SW480 (cell line): ENCODE measurements around the gene AGBL4.

Experiments used
- DNase-seq: peaks from one replicate; pipeline ENCODE4 v3.0.0-alpha.2; 2016; ENCODE audit warnings: low spot score

AGBL4 gene

GRCh38 chr1:48940962-48941732, 1082.6 kb downstream of the AGBL4 start:
- DNase-seq = no peak

- no peak for DNase-seq
Measured at GRCh38 chr1:48940354-48940753, 1083.4 kb downstream of the AGBL4 start.

GRCh38 chr1:48939828-48940227, 1083.9 kb downstream of the AGBL4 start:
- no peak for DNase-seq

GRCh38 chr1:48939042-48939441, 1084.7 kb downstream of the AGBL4 start:
- no peak for DNase-seq

- DNase-seq = no peak
Measured at GRCh38 chr1:48937732-48938131, 1086.0 kb downstream of the AGBL4 start.

GRCh38 chr1:48936436-48936835, 1087.3 kb downstream of the AGBL4 start:
- DNase-seq = no peak

GRCh38 chr1:48932366-48932765, 1091.4 kb downstream of the AGBL4 start:
- no peak for DNase-seq

- DNase-seq = peak; percentile 45
Measured at GRCh38 chr1:48931506-48932192, 1092.1 kb downstream of the AGBL4 start.

GRCh38 chr1:48930011-48930410, 1093.7 kb downstream of the AGBL4 start:
- no peak for DNase-seq

GRCh38 chr1:48924099-48924498, 1099.7 kb downstream of the AGBL4 start:
- DNase-seq = no peak

GRCh38 chr1:48923116-48923515, 1100.6 kb downstream of the AGBL4 start:
- no peak for DNase-seq

- DNase-seq = no peak
Measured at GRCh38 chr1:48920851-48921250, 1102.9 kb downstream of the AGBL4 start.

- no peak for DNase-seq
Measured at GRCh38 chr1:48917901-48918603, 1105.7 kb downstream of the AGBL4 start.

- DNase-seq = no peak
Measured at GRCh38 chr1:48917070-48917454, 1106.7 kb downstream of the AGBL4 start.

- DNase-seq = peak; percentile 31
Measured at GRCh38 chr1:48916130-48917069, 1107.4 kb downstream of the AGBL4 start.

GRCh38 chr1:48908606-48909005, 1115.1 kb downstream of the AGBL4 start:
- DNase-seq = no peak

GRCh38 chr1:48906729-48907128, 1117.0 kb downstream of the AGBL4 start:
- no peak for DNase-seq

- no peak for DNase-seq
Measured at GRCh38 chr1:48906164-48906563, 1117.6 kb downstream of the AGBL4 start.

- DNase-seq = no peak
Measured at GRCh38 chr1:48903291-48903690, 1120.5 kb downstream of the AGBL4 start.

GRCh38 chr1:48898894-48899293, 1124.9 kb downstream of the AGBL4 start:
- DNase-seq = no peak

- DNase-seq = no peak
Measured at GRCh38 chr1:48889615-48890014, 1134.1 kb downstream of the AGBL4 start.

- DNase-seq = no peak
Measured at GRCh38 chr1:48889082-48889481, 1134.7 kb downstream of the AGBL4 start.
